ENCODE results near the gene GRIK3. TPM values are rescaled to one million over a fixed set of nuclear protein-coding genes. Genes with fewer than 3 reads are reported as not detected.

Gene GRIK3
- polyA plus RNA-seq, 1 experiment: not detected

- no peaks in the 10 kb centered on the region for H3K9me3 ChIP-seq (ENCODE audit: control insufficient read depth, insufficient read depth, low read length)
- H3K27ac ChIP-seq (ENCODE audit: low read depth, low read length): no peak overlapping the region
- TF ChIP-seq, protein P1, sequence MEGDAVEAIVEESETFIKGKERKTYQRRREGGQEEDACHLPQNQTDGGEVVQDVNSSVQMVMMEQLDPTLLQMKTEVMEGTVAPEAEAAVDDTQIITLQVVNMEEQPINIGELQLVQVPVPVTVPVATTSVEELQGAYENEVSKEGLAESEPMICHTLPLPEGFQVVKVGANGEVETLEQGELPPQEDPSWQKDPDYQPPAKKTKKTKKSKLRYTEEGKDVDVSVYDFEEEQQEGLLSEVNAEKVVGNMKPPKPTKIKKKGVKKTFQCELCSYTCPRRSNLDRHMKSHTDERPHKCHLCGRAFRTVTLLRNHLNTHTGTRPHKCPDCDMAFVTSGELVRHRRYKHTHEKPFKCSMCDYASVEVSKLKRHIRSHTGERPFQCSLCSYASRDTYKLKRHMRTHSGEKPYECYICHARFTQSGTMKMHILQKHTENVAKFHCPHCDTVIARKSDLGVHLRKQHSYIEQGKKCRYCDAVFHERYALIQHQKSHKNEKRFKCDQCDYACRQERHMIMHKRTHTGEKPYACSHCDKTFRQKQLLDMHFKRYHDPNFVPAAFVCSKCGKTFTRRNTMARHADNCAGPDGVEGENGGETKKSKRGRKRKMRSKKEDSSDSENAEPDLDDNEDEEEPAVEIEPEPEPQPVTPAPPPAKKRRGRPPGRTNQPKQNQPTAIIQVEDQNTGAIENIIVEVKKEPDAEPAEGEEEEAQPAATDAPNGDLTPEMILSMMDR (IDR thresholded peaks at IDR 0.05; ENCODE audit: low read depth, low read length): no peak
- no peak for DNase-seq (ENCODE audit: low read depth, low spot score)
- POLR2A ChIA-PET: no interaction called here
- no peak overlapping the region for H3K4me3 ChIP-seq (ENCODE audit: low read depth, low read length)
- peaks cover 47% of the 10 kb centered on the region for H3K27me3 ChIP-seq (ENCODE audit: control insufficient read depth, insufficient read depth, low read length)
- CTCF ChIA-PET: no interaction called here
These were observed 2.4 kb downstream of the GRIK3 start for GRCh38 chr1:37031871-37032270.

DNA sequence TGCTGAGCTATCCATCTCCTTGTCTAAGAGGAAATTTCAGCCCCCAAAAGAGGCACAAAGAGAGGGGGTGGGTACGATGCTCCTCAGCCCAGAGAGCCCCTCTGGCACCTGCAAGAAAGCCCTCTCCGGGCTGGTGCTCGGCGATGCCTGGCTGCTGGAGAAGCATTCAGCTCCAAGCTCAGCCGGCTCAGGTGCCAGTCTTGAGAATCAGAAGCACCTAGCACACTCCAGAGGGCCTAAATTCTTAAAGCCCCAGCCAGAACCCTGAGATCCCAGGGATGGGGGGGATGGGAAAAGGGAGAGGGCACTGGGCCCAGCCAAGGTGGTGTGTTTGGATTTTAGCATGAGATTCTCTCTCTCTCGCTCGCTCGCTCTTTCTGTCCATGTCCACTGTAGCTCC, 2.9 kb downstream of the GRIK3 start:
- no peak for DNase-seq (ENCODE audit: low read depth, low spot score)
- Histone ChIP-seq H3K4me3 (ENCODE audit: low read depth, low read length) (no peak overlapping the region), H3K9me3 (ENCODE audit: control insufficient read depth, insufficient read depth, low read length) (no peaks in the 10 kb centered on the region), H3K27me3 (ENCODE audit: control insufficient read depth, insufficient read depth, low read length) (peaks cover 44% of the 10 kb centered on the region), H3K27ac (ENCODE audit: low read depth, low read length) (no peak overlapping the region)
- TF ChIP-seq, protein P1 (IDR thresholded peaks at IDR 0.05; ENCODE audit: low read depth, low read length): no peak
- ChIA-PET POLR2A (no interaction called here), CTCF (no interaction called here)

- no peak overlapping the region for H3K4me3 ChIP-seq (ENCODE audit: low read depth, low read length)
- TF ChIP-seq, protein P1 (IDR thresholded peaks at IDR 0.05; ENCODE audit: low read depth, low read length): no peak
- H3K27me3 ChIP-seq (ENCODE audit: control insufficient read depth, insufficient read depth, low read length): peaks cover 30% of the 10 kb centered on the region
- ChIA-PET CTCF (no interaction called here), POLR2A (no interaction called here)
- H3K27ac ChIP-seq (ENCODE audit: low read depth, low read length): no peak overlapping the region
- DNase-seq (ENCODE audit: low read depth, low spot score): no peak
- no peaks in the 10 kb centered on the region for H3K9me3 ChIP-seq (ENCODE audit: control insufficient read depth, insufficient read depth, low read length)
These were observed 5.2 kb downstream of the GRIK3 start for GRCh38 chr1:37028981-37029617.

DNA sequence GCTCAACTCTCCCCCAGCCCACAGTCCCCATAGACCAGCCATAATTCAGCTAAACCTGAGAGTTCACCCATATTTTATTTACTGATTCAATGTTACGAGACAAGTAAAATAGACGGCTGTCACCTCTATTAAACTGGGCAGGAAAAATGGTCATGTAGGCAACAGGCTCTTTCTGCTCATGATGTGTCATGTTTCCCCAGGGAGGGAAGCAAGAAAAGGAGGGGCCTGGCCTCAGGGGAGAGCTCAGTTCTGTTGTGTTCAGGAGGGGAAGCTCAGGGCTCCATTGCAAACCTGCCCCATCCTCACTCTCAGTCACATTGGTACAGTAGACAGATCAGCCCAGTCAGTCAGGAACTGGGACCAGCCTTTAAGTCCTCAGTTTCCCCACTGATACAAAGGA, 12.8 kb downstream of the GRIK3 start:
- Histone ChIP-seq H3K27me3 (ENCODE audit: control insufficient read depth, insufficient read depth, low read length) (no peaks in the 10 kb centered on the region), H3K27ac (ENCODE audit: low read depth, low read length) (no peak overlapping the region), H3K4me3 (ENCODE audit: low read depth, low read length) (no peak overlapping the region), H3K9me3 (ENCODE audit: control insufficient read depth, insufficient read depth, low read length) (no peaks in the 10 kb centered on the region)
- TF ChIP-seq, protein P1 (IDR thresholded peaks at IDR 0.05; ENCODE audit: low read depth, low read length): no peak
- ChIA-PET POLR2A (no interaction called here), CTCF (no interaction called here)
- no peak for DNase-seq (ENCODE audit: low read depth, low spot score)

GRCh38 chr1:37020653-37021277, 13.6 kb downstream of the GRIK3 start:
- ChIA-PET CTCF (no interaction called here), POLR2A (no interaction called here)
- TF ChIP-seq, protein P1 (IDR thresholded peaks at IDR 0.05; ENCODE audit: low read depth, low read length): peak; percentile 11; the same call in 1 of the 2 replicates

More at GRCh38 chr1:37020653-37021277, 13.6 kb downstream of the GRIK3 start:
- no peak for DNase-seq (ENCODE audit: low read depth, low spot score)
- Histone ChIP-seq H3K4me3 (ENCODE audit: low read depth, low read length) (no peak overlapping the region), H3K27ac (ENCODE audit: low read depth, low read length) (no peak overlapping the region), H3K9me3 (ENCODE audit: control insufficient read depth, insufficient read depth, low read length) (no peaks in the 10 kb centered on the region), H3K27me3 (ENCODE audit: control insufficient read depth, insufficient read depth, low read length) (no peaks in the 10 kb centered on the region)

Data from AG04450 (cell line).